ENCODE data around the gene HVCN1. TPM values are rescaled to one million over a fixed set of nuclear protein-coding genes. Genes with fewer than 3 reads are reported as not detected.

The HVCN1 gene
- total RNA-seq, 1 donor from 2014 or later, result 83.9 TPM

GRCh38 chr12:110667671-110668070 is 21.2 kb downstream of the HVCN1 start:
- H3K4me3 Mint-ChIP-seq, result peak overlapping the region; percentile 78
- peak overlapping the region; percentile 94 for H3K27ac Mint-ChIP-seq
- ATAC-seq (ENCODE audit: low read depth) (no peak), DNase-seq (no peak)
- POLR2A ChIA-PET, result interaction anchor here (1.1 to 4.4 kb wide), 12 partner anchors 10 to 54 kb away, joined by 3 to 30 read pairs (median 7); partner anchors contain the start of genes HVCN1 and TCTN1
- CTCF ChIA-PET, result interaction anchor here (0.6 to 2.5 kb wide), 4 partner anchors 30 to 218 kb away, joined by 3 to 9 read pairs (median 5); partner anchors contain the start of gene ARPC3
- intact Hi-C loops (cut with micrococcal nuclease), result loop anchor here (2.0 kb wide), 1 partner anchor 47 kb away; no protein-coding TSS in a partner anchor
- no peaks in the 10 kb centered on the region for H3K27me3 Mint-ChIP-seq
- peaks cover 3% of the 10 kb centered on the region for H3K9me3 Mint-ChIP-seq
- peaks cover 94% of the 10 kb centered on the region for H3K4me1 Mint-ChIP-seq
- no peak for TF ChIP-seq CTCF (IDR thresholded peaks at IDR 0.05)
- H3K36me3 Mint-ChIP-seq (ENCODE audit: low read depth), result peaks cover 73% of the 10 kb centered on the region

- POLR2A ChIA-PET, result interaction anchor here (0.5 to 4.4 kb wide), 7 partner anchors 11 to 31 kb away, joined by 3 to 30 read pairs (median 4); no protein-coding TSS in a partner anchor
- no peak for TF ChIP-seq CTCF (IDR thresholded peaks at IDR 0.05)
- DNase-seq, result no peak
- ATAC-seq (ENCODE audit: low read depth), result no peak
- Mint-ChIP-seq H3K4me3 (peak overlapping the region; percentile 52), H3K9me3 (peaks cover 3% of the 10 kb centered on the region), H3K27ac (peak overlapping the region; percentile 94), H3K27me3 (no peaks in the 10 kb centered on the region), H3K36me3 (ENCODE audit: low read depth) (peaks cover 68% of the 10 kb centered on the region), H3K4me1 (peaks cover 94% of the 10 kb centered on the region)
- CTCF ChIA-PET, result interaction anchor here (2.5 kb wide), 1 partner anchor 47 kb away, joined by 9 read pairs; no protein-coding TSS in a partner anchor
- intact Hi-C loops (cut with micrococcal nuclease), result no loop called here
Observed at GRCh38 chr12:110666892-110667291, 22.0 kb downstream of the HVCN1 start.

GRCh38 chr12:110661337-110661972 is 27.5 kb downstream of the HVCN1 start:
- ATAC-seq (ENCODE audit: low read depth) (peak; percentile 87), DNase-seq (peak; percentile 73)
- peaks cover 89% of the 10 kb centered on the region for H3K4me1 Mint-ChIP-seq
- H3K27me3 Mint-ChIP-seq, result no peaks in the 10 kb centered on the region
- TF ChIP-seq CTCF (IDR thresholded peaks at IDR 0.05), result no peak
- H3K9me3 Mint-ChIP-seq, result peaks cover 3% of the 10 kb centered on the region
- POLR2A ChIA-PET, result interaction anchor here (0.8 to 3.0 kb wide), 13 partner anchors 8 to 58 kb away, joined by 3 to 37 read pairs (median 4); partner anchors contain the start of genes HVCN1 and TCTN1
- intact Hi-C loops (cut with micrococcal nuclease), result loop anchor here (1.0 kb wide), 6 partner anchors 8 to 41 kb away; no protein-coding TSS in a partner anchor
- H3K4me3 Mint-ChIP-seq, result peak overlapping the region; percentile 82
- H3K27ac Mint-ChIP-seq, result peak overlapping the region; percentile 97
- H3K36me3 Mint-ChIP-seq (ENCODE audit: low read depth), result peaks cover 82% of the 10 kb centered on the region
- CTCF ChIA-PET, result interaction anchor here (1.2 to 1.3 kb wide), 2 partner anchors 36 to 41 kb away, joined by 4 read pairs; no protein-coding TSS in a partner anchor

- H3K36me3 Mint-ChIP-seq (ENCODE audit: low read depth), result peaks cover 83% of the 10 kb centered on the region
- intact Hi-C loops (cut with micrococcal nuclease), result no loop called here
- no peak for TF ChIP-seq CTCF (IDR thresholded peaks at IDR 0.05)
Observed at GRCh38 chr12:110658878-110659277, 30.0 kb downstream of the HVCN1 start.

GRCh38 chr12:110658242-110658641 is 30.7 kb downstream of the HVCN1 start:
- Mint-ChIP-seq H3K4me1 (peaks cover 93% of the 10 kb centered on the region), H3K4me3 (no peak overlapping the region), H3K36me3 (ENCODE audit: low read depth) (peaks cover 86% of the 10 kb centered on the region), H3K27me3 (no peaks in the 10 kb centered on the region), H3K9me3 (no peaks in the 10 kb centered on the region), H3K27ac (peak overlapping the region; percentile 97)
- intact Hi-C loops (cut with micrococcal nuclease), result no loop called here
- no peak for ATAC-seq (ENCODE audit: low read depth)
- ChIA-PET CTCF (interaction anchor here (1.0 to 1.3 kb wide), 2 partner anchors 9 to 56 kb away, joined by 3 read pairs; no protein-coding TSS in a partner anchor), POLR2A (interaction anchor here (0.5 to 2.3 kb wide), 4 partner anchors 9 to 51 kb away, joined by 3 to 14 read pairs (median 4); partner anchors contain the start of gene TCTN1)
- DNase-seq, result no peak
- no peak for TF ChIP-seq CTCF (IDR thresholded peaks at IDR 0.05)

More at GRCh38 chr12:110658878-110659277, 30.0 kb downstream of the HVCN1 start:
- no peak overlapping the region for H3K4me3 Mint-ChIP-seq
- CTCF ChIA-PET, result no interaction called here
- H3K4me1 Mint-ChIP-seq, result peaks cover 92% of the 10 kb centered on the region
- no peak for DNase-seq
- no peaks in the 10 kb centered on the region for H3K27me3 Mint-ChIP-seq
- no peak for ATAC-seq (ENCODE audit: low read depth)
- H3K9me3 Mint-ChIP-seq, result no peaks in the 10 kb centered on the region
- POLR2A ChIA-PET, result interaction anchor here (0.6 to 2.3 kb wide), 5 partner anchors 10 to 290 kb away, joined by 3 to 14 read pairs (median 4); partner anchors contain the start of gene TCTN1
- peak overlapping the region; percentile 97 for H3K27ac Mint-ChIP-seq
